ENCODE results near the gene GGTLC3. TPM values are rescaled to one million over a fixed set of nuclear protein-coding genes. Genes with fewer than 3 reads are reported as not detected.
"Not testable (repeated sequence)": the region's sequence is repeated elsewhere in the genome, so short reads cannot be mapped to it uniquely, and the experiment has no call there.

GGTLC3 gene
- not detected in 2 replicates for total RNA-seq

GRCh38 chr22:18518061-18518460, at the start of gene GGTLC3:
Gene GGTLC3 (minus strand): TSS chr22:18518161. CDS start chr22:18517897, 264 bp downstream.
- FAIRE-seq; H3K4me3 ChIP-seq (ENCODE audit: low read depth, low read length); H3K36me3 ChIP-seq (ENCODE audit: control insufficient read depth, insufficient read depth, low read length): not testable (repeated sequence)

GRCh38 chr22:18560099-18560974, 42.4 kb upstream of the GGTLC3 start:
- H3K36me3 ChIP-seq (ENCODE audit: control insufficient read depth, insufficient read depth, low read length); H3K27me3 ChIP-seq (ENCODE audit: control insufficient read depth, insufficient read depth, low read length); FAIRE-seq; DNase-seq (ENCODE audit: low read depth); H3K4me3 ChIP-seq (ENCODE audit: low read depth, low read length): not testable (repeated sequence)

More at GRCh38 chr22:18518061-18518460, at the start of gene GGTLC3:
- not testable (repeated sequence) for H3K27me3 ChIP-seq (ENCODE audit: control insufficient read depth, insufficient read depth, low read length); DNase-seq (ENCODE audit: low read depth)

- DNase-seq (ENCODE audit: low read depth); H3K27me3 ChIP-seq (ENCODE audit: control insufficient read depth, insufficient read depth, low read length); H3K36me3 ChIP-seq (ENCODE audit: control insufficient read depth, insufficient read depth, low read length); H3K4me3 ChIP-seq (ENCODE audit: low read depth, low read length); FAIRE-seq: not testable (repeated sequence)
Observed at GRCh38 chr22:18558939-18559338, 41.0 kb upstream of the GGTLC3 start.

GRCh38 chr22:18558516-18558915, 40.6 kb upstream of the GGTLC3 start:
- not testable (repeated sequence) for H3K27me3 ChIP-seq (ENCODE audit: control insufficient read depth, insufficient read depth, low read length); DNase-seq (ENCODE audit: low read depth); H3K4me3 ChIP-seq (ENCODE audit: low read depth, low read length); FAIRE-seq; H3K36me3 ChIP-seq (ENCODE audit: control insufficient read depth, insufficient read depth, low read length)

GRCh38 chr22:18554280-18555256, 36.6 kb upstream of the GGTLC3 start:
- not testable (repeated sequence) for DNase-seq (ENCODE audit: low read depth); H3K27me3 ChIP-seq (ENCODE audit: control insufficient read depth, insufficient read depth, low read length); H3K36me3 ChIP-seq (ENCODE audit: control insufficient read depth, insufficient read depth, low read length); FAIRE-seq; H3K4me3 ChIP-seq (ENCODE audit: low read depth, low read length)

- not testable (repeated sequence) for H3K27me3 ChIP-seq (ENCODE audit: control insufficient read depth, insufficient read depth, low read length); H3K36me3 ChIP-seq (ENCODE audit: control insufficient read depth, insufficient read depth, low read length); FAIRE-seq; DNase-seq (ENCODE audit: low read depth); H3K4me3 ChIP-seq (ENCODE audit: low read depth, low read length)
Observed at GRCh38 chr22:18552839-18553597, 35.1 kb upstream of the GGTLC3 start.

GRCh38 chr22:18551046-18551445, 33.1 kb upstream of the GGTLC3 start:
- H3K4me3 ChIP-seq (ENCODE audit: low read depth, low read length); FAIRE-seq; DNase-seq (ENCODE audit: low read depth); H3K36me3 ChIP-seq (ENCODE audit: control insufficient read depth, insufficient read depth, low read length); H3K27me3 ChIP-seq (ENCODE audit: control insufficient read depth, insufficient read depth, low read length): not testable (repeated sequence)

- not testable (repeated sequence) for H3K4me3 ChIP-seq (ENCODE audit: low read depth, low read length); DNase-seq (ENCODE audit: low read depth); H3K27me3 ChIP-seq (ENCODE audit: control insufficient read depth, insufficient read depth, low read length); H3K36me3 ChIP-seq (ENCODE audit: control insufficient read depth, insufficient read depth, low read length); FAIRE-seq
Observed at GRCh38 chr22:18549458-18550179, 31.7 kb upstream of the GGTLC3 start.

GRCh38 chr22:18544615-18545014, 26.7 kb upstream of the GGTLC3 start:
- H3K36me3 ChIP-seq (ENCODE audit: control insufficient read depth, insufficient read depth, low read length); H3K4me3 ChIP-seq (ENCODE audit: low read depth, low read length); H3K27me3 ChIP-seq (ENCODE audit: control insufficient read depth, insufficient read depth, low read length); DNase-seq (ENCODE audit: low read depth); FAIRE-seq: not testable (repeated sequence)

GRCh38 chr22:18543400-18543799, 25.4 kb upstream of the GGTLC3 start:
- not testable (repeated sequence) for H3K36me3 ChIP-seq (ENCODE audit: control insufficient read depth, insufficient read depth, low read length); H3K27me3 ChIP-seq (ENCODE audit: control insufficient read depth, insufficient read depth, low read length); DNase-seq (ENCODE audit: low read depth); H3K4me3 ChIP-seq (ENCODE audit: low read depth, low read length); FAIRE-seq

- DNase-seq (ENCODE audit: low read depth); H3K4me3 ChIP-seq (ENCODE audit: low read depth, low read length); H3K36me3 ChIP-seq (ENCODE audit: control insufficient read depth, insufficient read depth, low read length); FAIRE-seq; H3K27me3 ChIP-seq (ENCODE audit: control insufficient read depth, insufficient read depth, low read length): not testable (repeated sequence)
Observed at GRCh38 chr22:18539994-18540393, 22.0 kb upstream of the GGTLC3 start.

- not testable (repeated sequence) for DNase-seq (ENCODE audit: low read depth); H3K27me3 ChIP-seq (ENCODE audit: control insufficient read depth, insufficient read depth, low read length); FAIRE-seq; H3K4me3 ChIP-seq (ENCODE audit: low read depth, low read length); H3K36me3 ChIP-seq (ENCODE audit: control insufficient read depth, insufficient read depth, low read length)
Observed at GRCh38 chr22:18534315-18534714, 16.4 kb upstream of the GGTLC3 start.

GRCh38 chr22:18533633-18534032, 15.7 kb upstream of the GGTLC3 start:
- H3K4me3 ChIP-seq (ENCODE audit: low read depth, low read length); H3K27me3 ChIP-seq (ENCODE audit: control insufficient read depth, insufficient read depth, low read length); H3K36me3 ChIP-seq (ENCODE audit: control insufficient read depth, insufficient read depth, low read length); DNase-seq (ENCODE audit: low read depth); FAIRE-seq: not testable (repeated sequence)

Measured in bronchial epithelial cell (primary cell).